CD14-positive monocyte (primary cell): ENCODE measurements around the gene WNT6. TPM values are rescaled to one million over a fixed set of nuclear protein-coding genes. Genes with fewer than 3 reads are reported as not detected.

Experiments used
- DNase-seq, 3 donors: peaks; one replicate each; pipeline ENCODE4 v3.0.0-alpha.2; 2011 to 2022
- H2AFZ ChIP-seq: 2 replicates; pipeline ENCODE4 v1.6.0; 2012; ENCODE audit warnings: mild to moderate bottlenecking, low read depth, low read length, inconsistent platforms; ENCODE audit not compliant: insufficient read depth, poor library complexity, severe bottlenecking
- H3K27ac ChIP-seq, 2 donors: 1 replicate in 1 of 2; 2 replicates in 1 of 2; pipeline ENCODE4 v1.5.1; 2012 to 2013; ENCODE audit warnings: low read length in 2 of 2, control low read depth in 1 of 2, inconsistent platforms in 1 of 2, low read depth in 1 of 2, mild to moderate bottlenecking in 1 of 2
- H3K27me3 ChIP-seq, 2 donors: one replicate each; pipeline versions ENCODE4 v1.6.0 to v1.6.1; 2011 to 2013; ENCODE audit warnings: low read length in 2 of 2; ENCODE audit not compliant: control insufficient read depth in 2 of 2, insufficient read depth in 2 of 2
- H3K36me3 ChIP-seq, 2 donors: replicated peaks in 1 of 2; 1 replicate in 1 of 2; 2 replicates in 1 of 2; pipeline versions ENCODE4 v1.5.1 to v1.6.1; 2012 to 2013; ENCODE audit warnings: low read length in 2 of 2, control low read depth in 1 of 2, inconsistent platforms in 1 of 2, mild to moderate bottlenecking in 1 of 2; ENCODE audit not compliant: insufficient read depth in 2 of 2, control insufficient read depth in 1 of 2
- H3K4me1 ChIP-seq, 2 donors: 1 replicate in 1 of 2; 2 replicates in 1 of 2; pipeline versions ENCODE4 v1.5.1 to v1.6.1; 2012 to 2013; ENCODE audit warnings: low read length in 2 of 2, control low read depth in 1 of 2, inconsistent platforms in 1 of 2, mild to moderate bottlenecking in 1 of 2, moderate library complexity in 1 of 2; ENCODE audit not compliant: insufficient read depth in 2 of 2, control insufficient read depth in 1 of 2
- H3K4me2 ChIP-seq: replicated peaks from 2 replicates; pipeline ENCODE3; 2012; ENCODE audit warnings: low read length, moderate library complexity, mild to moderate bottlenecking; ENCODE audit not compliant: poor library complexity, severe bottlenecking; ENCODE audit errors: extremely low read depth
- H3K4me3 ChIP-seq, 3 experiments: fragments of 200-600 bp in 1 of 3; sonication (generic) in 1 of 3; replicated peaks in 1 of 3; 1 replicate in 2 of 3; 2 replicates in 1 of 3; pipeline ENCODE4 v1.5.1; 2011 to 2013; ENCODE audit warnings: low read length in 3 of 3, mild to moderate bottlenecking in 3 of 3, control low read depth in 2 of 3, low read depth in 2 of 3, inconsistent platforms in 1 of 3, moderate library complexity in 1 of 3
- H3K79me2 ChIP-seq: 2 replicates; pipeline ENCODE4 v1.6.0; 2012; ENCODE audit warnings: mild to moderate bottlenecking, control low read depth, inconsistent platforms, low read length, moderate library complexity; ENCODE audit not compliant: insufficient read depth
- H3K9ac ChIP-seq: 2 replicates; pipeline ENCODE4 v1.6.0; 2017; ENCODE audit warnings: low read length, mild to moderate bottlenecking; ENCODE audit not compliant: insufficient read depth, poor library complexity, severe bottlenecking
- H3K9me3 ChIP-seq, 2 donors: replicated peaks in 1 of 2; 1 replicate in 1 of 2; 2 replicates in 1 of 2; pipeline versions ENCODE4 v1.5.1 to v1.6.1; 2012 to 2013; ENCODE audit warnings: low read length in 2 of 2, control low read depth in 1 of 2; ENCODE audit not compliant: control insufficient read depth in 1 of 2, insufficient read depth in 1 of 2
- H4K20me1 ChIP-seq: 2 replicates; pipeline ENCODE4 v1.6.0; 2012; ENCODE audit warnings: mild to moderate bottlenecking, low read length, control low read depth, moderate library complexity; ENCODE audit not compliant: insufficient read depth
- H3K27ac Mint-ChIP-seq, 7 donors: one replicate each; pipeline ENCODE4 v1.8.0; 2020; ENCODE audit warnings: mild to moderate bottlenecking in 7 of 7, mixed read lengths in 7 of 7, moderate library complexity in 6 of 7, inconsistent platforms in 2 of 7
- H3K27me3 Mint-ChIP-seq, 3 donors: one replicate each; pipeline ENCODE4 v1.8.0; 2021 to 2022; ENCODE audit warnings: low read depth in 3 of 3, mild to moderate bottlenecking in 3 of 3, mixed read lengths in 3 of 3, moderate library complexity in 3 of 3, inconsistent platforms in 1 of 3
- H3K36me3 Mint-ChIP-seq, 2 donors: one replicate each; pipeline ENCODE4 v1.8.0; 2020; ENCODE audit warnings: mixed read lengths in 2 of 2, inconsistent platforms in 1 of 2, mild to moderate bottlenecking in 1 of 2
- H3K4me1 Mint-ChIP-seq: one replicate; pipeline ENCODE4 v1.8.0; 2020; ENCODE audit warnings: mild to moderate bottlenecking, mixed read lengths
- H3K4me3 Mint-ChIP-seq, 2 donors: one replicate each; pipeline ENCODE4 v1.8.0; 2020; ENCODE audit warnings: mild to moderate bottlenecking in 2 of 2, mixed read lengths in 2 of 2, moderate library complexity in 1 of 2
- H3K9me3 Mint-ChIP-seq, 7 donors: one replicate each; pipeline ENCODE4 v1.8.0; 2020 to 2022; ENCODE audit warnings: mixed read lengths in 7 of 7, mild to moderate bottlenecking in 6 of 7, moderate library complexity in 6 of 7, inconsistent platforms in 2 of 7
- CTCF ChIP-seq: fragments of 200-600 bp; IDR thresholded peaks from one replicate; pipeline ENCODE4 v1.8.0; 2022; ENCODE audit warnings: antibody characterized with exemption, mild to moderate bottlenecking
- WGBS: methylation state at CpG from one replicate; pipeline ENCODE4 v1.1.5; 2013; ENCODE audit warnings: missing lambda C conversion rate; ENCODE audit not compliant: insufficient coverage; 5-methylcytosine and 5-hydroxymethylcytosine counted together
- intact Hi-C, 2 donors: fragments of 100-400 bp; cut with micrococcal nuclease; formaldehyde crosslinking; loops; one replicate each; pipeline versions ENCODE4 v1.15.0 to v1.15.1; 2023
- polyA plus RNA-seq, 3 donors: library from polyadenylated mRNA; depleted of rRNA in 1 of 3; unstranded in 2 of 3; stranded (reverse) in 1 of 3; fragments of 300-500 nt in 2 of 3; fragments of >200 nt in 1 of 3; fragmentation: Illumina TruSeq in 2 of 3; gene quantifications; 1 replicate in 2 of 3; 2 replicates in 1 of 3; pipeline ENCODE4 v1.2.3, GENCODE V29; 2012 to 2021

The WNT6 gene
- polyA plus RNA-seq, 3 donors: 0.27 to 0.65 (median 0.37) TPM

- no peak overlapping the region for H3K4me2 ChIP-seq
- peaks cover 0 to 5% (median under 1%) of the 10 kb centered on the region in 7 donors for H3K9me3 Mint-ChIP-seq
- H3K27ac ChIP-seq: no peak overlapping the region
- H3K4me1 ChIP-seq: peaks cover 9 to 18% of the 10 kb centered on the region in 2 donors
- DNase-seq: no peak
- peaks cover 26 to 54% of the 10 kb centered on the region in 2 donors for H3K27me3 ChIP-seq
- intact Hi-C loops: no loop called here
- no peak overlapping the region for H2AFZ ChIP-seq
- no peak overlapping the region for H3K9ac ChIP-seq
- TF ChIP-seq CTCF: no peak
- H3K36me3 Mint-ChIP-seq: peaks cover 4 to 6% of the 10 kb centered on the region in 2 donors
- H3K79me2 ChIP-seq: no peaks in the 10 kb centered on the region
- WGBS: 92% methylated on average over 3 of the region's 3 CpGs
- no peaks in the 10 kb centered on the region for H4K20me1 ChIP-seq
- peaks cover 60 to 82% (median 61%) of the 10 kb centered on the region in 3 donors for H3K27me3 Mint-ChIP-seq
- H3K27ac Mint-ChIP-seq: no peak overlapping the region
- H3K4me1 Mint-ChIP-seq: peaks cover 12% of the 10 kb centered on the region
- no peak overlapping the region for H3K4me3 Mint-ChIP-seq
- peaks cover 0 to 19% of the 10 kb centered on the region in 2 donors for H3K9me3 ChIP-seq
- H3K4me3 ChIP-seq: no peak overlapping the region
- H3K36me3 ChIP-seq: no peaks in the 10 kb centered on the region
These were observed 30.8 kb downstream of the WNT6 start for GRCh38 chr2:218890369-218890768.

GRCh38 chr2:218891275-218892135, 31.9 kb downstream of the WNT6 start:
- no peak overlapping the region for H2AFZ ChIP-seq
- no peaks in the 10 kb centered on the region for H4K20me1 ChIP-seq
- no peaks in the 10 kb centered on the region for H3K36me3 ChIP-seq
- Mint-ChIP-seq H3K36me3 (peaks cover 4 to 6% of the 10 kb centered on the region in 2 donors), H3K9me3 (peaks cover 0 to 5% (median 0%) of the 10 kb centered on the region in 7 donors), H3K27ac (no peak overlapping the region), H3K4me1 (peaks cover 19% of the 10 kb centered on the region), H3K4me3 (peak overlapping the region in 1 of 2 donors; percentile 70), H3K27me3 (peaks cover 63 to 85% (median 66%) of the 10 kb centered on the region in 3 donors)
- H3K9ac ChIP-seq: no peak overlapping the region
- peaks cover 9 to 19% of the 10 kb centered on the region in 2 donors for H3K4me1 ChIP-seq
- H3K27ac ChIP-seq: no peak overlapping the region
- H3K9me3 ChIP-seq: peaks cover 0 to 26% of the 10 kb centered on the region in 2 donors
- no peak overlapping the region for H3K4me2 ChIP-seq
- DNase-seq: no peak
- H3K79me2 ChIP-seq: no peaks in the 10 kb centered on the region
- 86% methylated on average over 12 of the region's 19 CpGs for WGBS
- H3K27me3 ChIP-seq: peaks cover 34 to 58% of the 10 kb centered on the region in 2 donors
- no peak for TF ChIP-seq CTCF
- intact Hi-C loops: loop anchor here in 1 of 2 donors (2.0 kb wide), 1 partner anchor 35 kb away; no protein-coding TSS in a partner anchor
- no peak overlapping the region for H3K4me3 ChIP-seq
